Adrenal gland (tissue), 12 donors: ENCODE data around the gene ABHD12B. TPM values are rescaled to one million over a fixed set of nuclear protein-coding genes. Genes with fewer than 3 reads are reported as not detected.
"Not testable (repeated sequence)": the region's sequence is repeated elsewhere in the genome, so short reads cannot be mapped to it uniquely, and the experiment has no call there.

Experiments used
- DNase-seq, 7 donors: peaks; one replicate each; pipeline ENCODE4 v3.0.0-alpha.2; 2019 to 2020
- H3K27ac ChIP-seq, 5 donors: fragments of 200-600 bp; sonication (generic) in 4 of 5; 1 replicate in 3 of 5; 2 replicates in 2 of 5; pipeline versions ENCODE4 v1.5.1 to v1.8.0; 2016 to 2020; ENCODE audit warnings: mild to moderate bottlenecking in 1 of 5
- H3K27me3 ChIP-seq: fragments of 200-600 bp; 2 replicates; pipeline ENCODE4 v1.8.0; 2021
- H3K36me3 ChIP-seq, 2 donors: fragments of 200-600 bp; replicated peaks in 1 of 2; 1 replicate in 1 of 2; 2 replicates in 1 of 2; pipeline versions ENCODE4 v1.5.1 to v1.8.0; 2018 to 2022
- H3K4me1 ChIP-seq, 2 donors: fragments of 200-600 bp; replicated peaks in 1 of 2; 1 replicate in 1 of 2; 2 replicates in 1 of 2; pipeline versions ENCODE4 v1.5.1 to v1.8.0; 2018 to 2021
- H3K4me3 ChIP-seq, 4 donors: fragments of 200-600 bp; sonication (generic) in 3 of 4; one replicate each; pipeline ENCODE4 v1.5.1; 2016 to 2018
- H3K9me3 ChIP-seq, 3 donors: fragments of 200-600 bp; sonication (generic) in 1 of 3; replicated peaks in 1 of 3; 1 replicate in 2 of 3; 2 replicates in 1 of 3; pipeline versions ENCODE4 v1.5.1 to v1.8.0; 2016 to 2021
- POLR2A ChIP-seq, 2 donors: fragments of 450-650 bp; IDR thresholded peaks; one replicate each; pipeline ENCODE4 v1.6.1; 2017; ENCODE audit warnings: antibody characterized with exemption in 2 of 2, mild to moderate bottlenecking in 2 of 2, moderate library complexity in 1 of 2
- WGBS, 4 donors: extraction: QIAGEN DNeasy Blood & Tissue Kit in 2 of 4; methylation state at CpG; one replicate each; pipeline versions ENCODE4 v1.1.5 to v1.1.7; 2013 to 2017; 5-methylcytosine and 5-hydroxymethylcytosine counted together
- intact Hi-C, 2 donors: fragments of 100-400 bp; cut with DNase I; formaldehyde crosslinking; loops; one replicate each; pipeline versions ENCODE4 v1.14.1 to v1.15.0; 2022 to 2023
- polyA plus RNA-seq, 3 donors: library from polyadenylated mRNA; stranded (reverse); fragments of 200-250 nt in 2 of 3; fragments of 350-450 nt in 1 of 3; fragmentation: Illumina TruSeq in 1 of 3; extraction: RNeasy Lipid Tissue Mini Kit (QIAGEN cat#74804) in 1 of 3; gene quantifications; one replicate each; pipeline ENCODE4 v1.2.3, GENCODE V29; 2013 to 2014
- total RNA-seq, 9 donors: library from RNA; depleted of rRNA in 4 of 9; stranded (reverse); fragments of >200 nt in 4 of 9; fragments of 120-200 nt in 1 of 9; fragmentation: NEBNext Ultra II Directional in 1 of 9; extraction: Animal tissue kit (Norgen Biotek cat#: 25700) in 1 of 9; gene quantifications; one replicate each; pipeline versions ENCODE4 v1.1.0 to v1.2.4, GENCODE V29; 2013 to 2023
- TF ChIP-seq, protein P1 (sequence below), 6 experiments: fragments of 450-650 bp in 4 of 6; fragments of 200-600 bp in 2 of 6; sonication (generic) in 1 of 6; IDR thresholded peaks; 1 replicate in 5 of 6; 2 replicates in 1 of 6; pipeline versions ENCODE4 v1.5.1 to v1.8.0; 2016 to 2021; ENCODE audit warnings: antibody characterized with exemption in 6 of 6, mild to moderate bottlenecking in 2 of 6, moderate library complexity in 1 of 6
- donor health status: healthy with polysubstance abuse.
- donor health status: Bipolar disorder and iron deficiency.
- donor health status: DM: yes; HTN: yes; CAD: no.
- donor health status: DM: no; HTN: no; CAD: no.
- donor health status: DM: no; HTN: no; CAD: no.
- donor health status: DM: yes; HTN: yes; CAD: no.

The ABHD12B gene
- total and polyA plus RNA-seq, 12 donors, result 0.10 to 0.46 (median 0.37) TPM; not detected in 6

DNA sequence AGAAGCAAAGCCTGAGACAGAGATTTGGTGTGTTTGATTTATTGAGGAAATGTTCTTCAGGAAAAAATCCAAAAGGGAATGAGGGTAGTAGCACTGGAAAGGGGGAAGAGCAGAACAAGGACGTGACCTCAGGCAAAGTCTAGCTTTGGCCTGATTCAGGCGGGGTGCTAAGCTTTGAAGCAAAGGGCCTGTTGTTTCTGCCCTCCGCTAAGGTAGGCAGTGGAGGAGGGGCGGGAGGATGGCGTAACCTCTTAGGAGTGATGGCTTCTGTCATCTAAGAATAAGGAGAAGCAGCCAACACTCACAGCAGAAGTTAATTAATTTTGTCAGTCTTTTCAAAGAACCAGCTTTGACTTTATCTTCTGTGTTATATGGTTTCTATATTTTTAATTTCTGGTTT is 20.4 kb downstream of the ABHD12B start:
- TF ChIP-seq POLR2A (IDR thresholded peaks at IDR 0.05), result no peak
- TF ChIP-seq, protein P1, sequence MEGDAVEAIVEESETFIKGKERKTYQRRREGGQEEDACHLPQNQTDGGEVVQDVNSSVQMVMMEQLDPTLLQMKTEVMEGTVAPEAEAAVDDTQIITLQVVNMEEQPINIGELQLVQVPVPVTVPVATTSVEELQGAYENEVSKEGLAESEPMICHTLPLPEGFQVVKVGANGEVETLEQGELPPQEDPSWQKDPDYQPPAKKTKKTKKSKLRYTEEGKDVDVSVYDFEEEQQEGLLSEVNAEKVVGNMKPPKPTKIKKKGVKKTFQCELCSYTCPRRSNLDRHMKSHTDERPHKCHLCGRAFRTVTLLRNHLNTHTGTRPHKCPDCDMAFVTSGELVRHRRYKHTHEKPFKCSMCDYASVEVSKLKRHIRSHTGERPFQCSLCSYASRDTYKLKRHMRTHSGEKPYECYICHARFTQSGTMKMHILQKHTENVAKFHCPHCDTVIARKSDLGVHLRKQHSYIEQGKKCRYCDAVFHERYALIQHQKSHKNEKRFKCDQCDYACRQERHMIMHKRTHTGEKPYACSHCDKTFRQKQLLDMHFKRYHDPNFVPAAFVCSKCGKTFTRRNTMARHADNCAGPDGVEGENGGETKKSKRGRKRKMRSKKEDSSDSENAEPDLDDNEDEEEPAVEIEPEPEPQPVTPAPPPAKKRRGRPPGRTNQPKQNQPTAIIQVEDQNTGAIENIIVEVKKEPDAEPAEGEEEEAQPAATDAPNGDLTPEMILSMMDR (IDR thresholded peaks at IDR 0.05), result no peak
- Histone ChIP-seq H3K27ac (no peak overlapping the region), H3K27me3 (no peaks in the 10 kb centered on the region), H3K4me3 (no peak overlapping the region), H3K9me3 (no peaks in the 10 kb centered on the region), H3K36me3 (no peaks in the 10 kb centered on the region), H3K4me1 (no peaks in the 10 kb centered on the region)
- no peak for DNase-seq
- intact Hi-C loops, result no loop called here
- 78 to 87% (median 82%) methylated on average over 5 of the region's 5 CpGs for WGBS, 4 donors

DNA sequence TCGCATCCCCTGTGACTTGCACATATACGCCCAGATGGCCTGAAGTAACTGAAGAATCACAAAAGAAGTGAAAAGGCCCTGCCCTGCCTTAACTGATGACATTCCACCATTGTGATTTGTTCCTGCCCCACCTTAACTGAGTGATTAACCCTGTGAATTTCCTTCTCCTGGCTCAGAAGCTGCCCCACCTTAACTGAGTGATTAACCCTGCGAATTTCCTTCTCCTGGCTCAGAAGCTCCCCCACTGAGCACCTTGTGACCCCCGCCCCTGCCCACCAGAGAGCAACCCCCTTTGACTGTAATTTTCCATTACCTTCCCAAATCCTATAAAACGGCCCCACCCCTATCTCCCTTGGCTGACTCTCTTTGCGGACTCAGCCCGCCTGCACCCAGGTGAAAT is 24.6 kb downstream of the ABHD12B start:
- DNase-seq, H3K27me3 ChIP-seq, H3K36me3 ChIP-seq, H3K27ac ChIP-seq, H3K9me3 ChIP-seq, H3K4me1 ChIP-seq, H3K4me3 ChIP-seq, intact Hi-C loops: not testable (repeated sequence)
- 89 to 93% (median 90%) methylated on average over 5 to 7 of the region's 7 CpGs for WGBS, 4 donors

DNA sequence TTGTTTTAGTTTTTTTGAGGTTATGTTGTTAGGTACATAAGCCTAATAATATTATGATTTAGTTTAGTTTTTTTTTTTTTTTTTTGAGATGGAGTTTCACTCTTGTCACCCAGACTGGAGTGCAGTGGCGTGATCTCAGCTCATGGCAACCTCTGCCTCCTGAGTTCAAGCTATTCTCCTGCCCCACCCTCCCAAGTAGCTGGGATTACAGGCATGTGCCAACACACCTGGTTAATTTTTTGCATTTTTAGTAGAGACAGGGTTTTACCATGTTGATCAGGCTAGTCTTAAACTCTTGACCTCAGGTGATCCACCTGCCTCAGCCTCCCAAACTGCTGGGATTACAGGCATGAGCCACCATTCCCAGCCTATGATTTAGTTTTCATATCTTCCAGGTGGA is 25.2 kb downstream of the ABHD12B start:
- H3K36me3 ChIP-seq, H3K4me3 ChIP-seq, H3K27ac ChIP-seq, H3K4me1 ChIP-seq, H3K9me3 ChIP-seq, DNase-seq, H3K27me3 ChIP-seq, intact Hi-C loops: not testable (repeated sequence)
- 100% methylated on average over 1 of the region's 1 CpG for WGBS, 4 donors

DNA sequence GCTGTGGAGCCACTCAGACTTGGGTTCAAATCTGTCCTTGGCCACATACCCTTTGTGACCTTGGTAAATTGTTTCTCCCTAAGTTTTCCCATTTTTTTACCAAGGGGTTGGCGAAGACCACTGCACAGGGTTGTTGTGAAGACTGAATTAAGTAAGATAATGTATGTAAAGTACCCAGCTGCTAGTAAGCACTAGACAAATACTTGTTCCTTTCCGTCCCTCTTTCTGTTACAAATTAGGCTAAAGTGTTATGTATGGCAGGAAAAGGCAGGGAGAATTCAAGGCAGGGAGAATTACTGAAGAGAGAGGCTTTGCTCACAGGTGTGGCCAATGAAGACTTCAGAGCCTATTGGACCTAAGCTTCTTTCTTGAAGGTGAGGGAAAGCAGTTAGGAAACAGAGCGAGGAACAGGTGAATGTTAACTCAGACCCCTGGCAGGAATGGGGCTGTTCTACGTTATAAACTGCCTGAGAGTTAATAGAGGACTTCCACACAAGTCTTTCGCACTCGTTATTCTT is 25.9 kb downstream of the ABHD12B start:
- H3K36me3 ChIP-seq, result no peaks in the 10 kb centered on the region
- no peaks in the 10 kb centered on the region for H3K9me3 ChIP-seq
- H3K4me3 ChIP-seq, result no peak overlapping the region
- TF ChIP-seq POLR2A (IDR thresholded peaks at IDR 0.05), result no peak
- H3K27me3 ChIP-seq, result no peaks in the 10 kb centered on the region
- no peak overlapping the region for H3K27ac ChIP-seq
- WGBS, 4 donors, result 94 to 97% (median 94%) methylated on average over 6 of the region's 6 CpGs
- DNase-seq, result no peak
- intact Hi-C loops, result no loop called here
- H3K4me1 ChIP-seq, result no peaks in the 10 kb centered on the region

DNA sequence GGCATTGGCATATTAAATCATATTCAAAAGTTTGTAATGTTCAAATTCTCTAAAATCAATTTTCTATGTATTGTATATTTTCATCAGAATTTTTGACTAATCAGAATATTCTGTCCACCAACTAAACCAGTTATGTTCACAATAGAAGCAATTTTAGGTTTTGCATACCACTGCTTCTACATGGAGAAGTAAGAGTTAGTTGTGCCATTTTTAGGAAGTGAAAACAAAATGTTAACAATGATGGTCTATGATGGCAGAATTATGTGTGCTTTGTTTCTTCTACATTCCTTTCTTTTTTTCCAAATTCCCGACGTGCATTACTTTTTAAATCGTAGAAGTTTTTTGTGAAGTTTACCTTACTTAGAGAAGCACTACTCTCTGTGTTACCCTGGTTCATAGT is 29.5 kb downstream of the ABHD12B start:
- intact Hi-C loops, result no loop called here
- WGBS, 4 donors, result 84 to 90% (median 87%) methylated on average over 3 of the region's 3 CpGs

DNA sequence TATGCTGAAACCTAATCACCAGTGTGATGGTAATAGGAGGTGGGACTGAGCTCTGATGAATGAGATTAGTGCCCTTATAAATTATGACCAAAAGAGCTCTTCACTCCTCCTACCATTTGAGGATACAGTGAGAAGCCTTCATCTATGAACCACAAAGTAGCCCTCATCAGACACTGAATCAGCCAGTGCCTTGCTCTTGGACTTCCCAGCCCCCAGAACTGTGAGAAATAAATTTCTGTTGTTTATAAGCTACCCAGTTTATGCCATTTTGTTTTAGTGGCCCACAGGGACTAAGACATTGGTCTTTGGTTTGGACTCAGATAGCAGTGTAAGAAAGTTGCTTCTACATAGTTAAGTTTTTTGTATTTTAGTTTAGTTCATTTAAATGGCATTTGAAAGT is 32.9 kb downstream of the ABHD12B start:
- H3K4me1 ChIP-seq, result no peaks in the 10 kb centered on the region
- TF ChIP-seq POLR2A (IDR thresholded peaks at IDR 0.05), result no peak
- TF ChIP-seq, protein P1 (IDR thresholded peaks at IDR 0.05), result no peak
- H3K36me3 ChIP-seq, result peaks cover 5 to 21% of the 10 kb centered on the region in 2 donors
- no peaks in the 10 kb centered on the region for H3K27me3 ChIP-seq
- no peak for DNase-seq
- H3K4me3 ChIP-seq, result no peak overlapping the region
- intact Hi-C loops, result no loop called here
- no peak overlapping the region for H3K27ac ChIP-seq
- H3K9me3 ChIP-seq, result no peaks in the 10 kb centered on the region

More for the DNA sequence above, 29.5 kb downstream of the ABHD12B start:
- no peak overlapping the region for H3K27ac ChIP-seq
- H3K36me3 ChIP-seq, result peaks cover 0 to 4% of the 10 kb centered on the region in 2 donors
- no peaks in the 10 kb centered on the region for H3K4me1 ChIP-seq
- DNase-seq, result no peak
- no peaks in the 10 kb centered on the region for H3K27me3 ChIP-seq
- H3K9me3 ChIP-seq, result no peaks in the 10 kb centered on the region
- no peak overlapping the region for H3K4me3 ChIP-seq
- no peak for TF ChIP-seq POLR2A (IDR thresholded peaks at IDR 0.05)
- TF ChIP-seq, protein P1 (IDR thresholded peaks at IDR 0.05), result no peak
